DND-41 (cell line): ENCODE results near the gene CACHD1.

ENCODE experiments used
- CTCF ChIP-seq: IDR thresholded peaks from 2 replicates; pipeline ENCODE4 v1.5.1; 2012; ENCODE audit warnings: borderline replicate concordance, low read length, moderate library complexity, mild to moderate bottlenecking; ENCODE audit not compliant: poor library complexity, severe bottlenecking; ENCODE audit errors: extremely low read depth
- EZH2 ChIP-seq: IDR thresholded peaks from 3 replicates; pipeline ENCODE4 v1.6.1; 2012; ENCODE audit warnings: borderline replicate concordance, low read depth, mild to moderate bottlenecking, moderate library complexity, low read length, inconsistent platforms; ENCODE audit not compliant: severe bottlenecking

GRCh38 chr1:64632936-64633335, 163.0 kb downstream of the CACHD1 start:
- TF ChIP-seq CTCF, result no peak
- TF ChIP-seq EZH2, result no peak
